Stimulated activated CD8-positive, alpha-beta memory T cell treated with anti-CD3 and anti-CD28 coated beads, Interleukin-7, amount 100 ng/mL, for 48 hours (primary cell): ENCODE data around the gene AP2B1.

ENCODE experiments used
- DNase-seq, 2 donors: peaks; one replicate each; pipeline ENCODE4 v3.0.0-alpha.2; 2020; ENCODE audit warnings: low read depth in 1 of 2; ENCODE audit errors: extremely low read depth in 1 of 2

The AP2B1 gene

GRCh38 chr17:35621768-35622167 is 34.6 kb downstream of the AP2B1 start:
- no peak for DNase-seq

- DNase-seq, result no peak
These were observed 40.3 kb downstream of the AP2B1 start for GRCh38 chr17:35627417-35627816.

GRCh38 chr17:35630530-35631148 is 43.5 kb downstream of the AP2B1 start:
- DNase-seq, result no peak

- DNase-seq, result no peak
These were observed 53.9 kb downstream of the AP2B1 start for GRCh38 chr17:35641032-35641431.

- DNase-seq, result no peak
These were observed 58.8 kb downstream of the AP2B1 start for GRCh38 chr17:35645923-35646322.

GRCh38 chr17:35651467-35651866 is 64.3 kb downstream of the AP2B1 start:
- no peak for DNase-seq

GRCh38 chr17:35653619-35654361 is 66.7 kb downstream of the AP2B1 start:
- no peak for DNase-seq

- no peak for DNase-seq
These were observed 68.2 kb downstream of the AP2B1 start for GRCh38 chr17:35655303-35655702.

GRCh38 chr17:35660902-35661301 is 73.8 kb downstream of the AP2B1 start:
- DNase-seq, result no peak

- no peak for DNase-seq
These were observed 77.6 kb downstream of the AP2B1 start for GRCh38 chr17:35664685-35665084.

- no peak for DNase-seq
These were observed 78.5 kb downstream of the AP2B1 start for GRCh38 chr17:35665662-35666061.

- DNase-seq, result no peak
These were observed 78.9 kb downstream of the AP2B1 start for GRCh38 chr17:35666070-35666469.

- DNase-seq, result no peak
These were observed 79.9 kb downstream of the AP2B1 start for GRCh38 chr17:35666967-35667532.

- DNase-seq, result no peak
These were observed 81.7 kb downstream of the AP2B1 start for GRCh38 chr17:35668802-35669201.

- no peak for DNase-seq
These were observed 87.4 kb downstream of the AP2B1 start for GRCh38 chr17:35674552-35674951.

GRCh38 chr17:35676441-35676840 is 89.3 kb downstream of the AP2B1 start:
- DNase-seq, result no peak

- DNase-seq, result no peak
These were observed 92.0 kb downstream of the AP2B1 start for GRCh38 chr17:35679007-35679682.

- no peak for DNase-seq
These were observed 96.5 kb downstream of the AP2B1 start for GRCh38 chr17:35683591-35683990.

GRCh38 chr17:35684055-35684802 is 97.1 kb downstream of the AP2B1 start:
- DNase-seq, result no peak

GRCh38 chr17:35692512-35693210 is 105.5 kb downstream of the AP2B1 start:
- DNase-seq, result no peak
